Erythroblast (primary cell): Measurements from ENCODE around the gene LIN28A.

Experiments
- DNase-seq, 2 experiments: peaks; one replicate each; lab custom pipeline; 2025; lab: John Stamatoyannopoulos, UW
- GATA1 ChIP-seq: IDR thresholded peaks from 2 replicates; pipeline ENCODE4 v1.6.1; 2011; ENCODE audit warnings: low read depth, mild to moderate bottlenecking, control low read depth, low read length, moderate library complexity
- POLR2A ChIP-seq: IDR thresholded peaks from 2 replicates; pipeline ENCODE4 v1.6.1; 2011; ENCODE audit warnings: mild to moderate bottlenecking, low read length

Gene LIN28A

GRCh38 chr1:26401891-26402290 is 8.7 kb upstream of the LIN28A start:
- DNase-seq: no peak
- TF ChIP-seq POLR2A (no peak), GATA1 (no peak)

DNA sequence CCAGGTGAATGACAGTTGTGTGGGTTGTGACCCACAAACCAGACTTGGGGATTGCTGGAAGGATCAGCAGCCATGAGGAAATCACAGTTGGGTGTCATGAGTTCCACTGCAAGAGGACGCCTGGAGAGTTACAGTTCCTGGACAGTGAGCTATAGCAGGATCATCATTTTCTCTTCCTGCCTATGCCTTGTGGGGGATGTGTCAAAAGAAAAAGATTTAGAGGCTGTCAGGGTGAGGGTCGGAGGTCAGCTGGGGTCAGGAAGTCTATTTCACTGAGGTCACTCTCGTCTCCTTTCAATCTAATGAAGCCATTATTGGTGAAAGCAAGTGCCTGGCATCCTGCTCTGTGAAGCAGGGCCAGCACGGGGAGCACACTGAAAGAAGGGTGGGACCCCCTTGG is 7.0 kb upstream of the LIN28A start:
- no peak for DNase-seq
- TF ChIP-seq GATA1 (no peak), POLR2A (no peak)

DNA sequence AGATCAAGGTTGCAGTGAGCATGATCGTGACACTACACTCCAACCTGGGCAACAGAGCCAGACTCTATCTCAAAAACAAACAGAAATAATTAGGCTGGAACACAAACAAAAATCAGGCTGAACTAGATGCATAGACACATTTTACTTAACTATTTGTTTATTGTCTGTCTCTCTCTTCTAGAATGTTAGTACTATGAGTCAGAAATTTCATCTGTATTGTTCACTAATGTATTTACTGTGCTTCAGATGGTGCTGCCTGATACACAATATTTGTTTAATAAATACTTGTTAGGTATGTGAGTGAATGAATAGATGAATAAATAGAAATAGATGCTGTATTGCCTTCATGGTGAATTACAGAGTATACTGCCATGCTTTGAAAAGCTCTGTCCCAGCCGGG is 6.0 kb upstream of the LIN28A start:
- no peak for DNase-seq
- TF ChIP-seq POLR2A: no peak
- TF ChIP-seq GATA1: no peak

- no peak for TF ChIP-seq GATA1
- no peak for TF ChIP-seq POLR2A
- no peak for DNase-seq
These were observed 5.2 kb upstream of the LIN28A start for GRCh38 chr1:26405281-26405915.

DNA sequence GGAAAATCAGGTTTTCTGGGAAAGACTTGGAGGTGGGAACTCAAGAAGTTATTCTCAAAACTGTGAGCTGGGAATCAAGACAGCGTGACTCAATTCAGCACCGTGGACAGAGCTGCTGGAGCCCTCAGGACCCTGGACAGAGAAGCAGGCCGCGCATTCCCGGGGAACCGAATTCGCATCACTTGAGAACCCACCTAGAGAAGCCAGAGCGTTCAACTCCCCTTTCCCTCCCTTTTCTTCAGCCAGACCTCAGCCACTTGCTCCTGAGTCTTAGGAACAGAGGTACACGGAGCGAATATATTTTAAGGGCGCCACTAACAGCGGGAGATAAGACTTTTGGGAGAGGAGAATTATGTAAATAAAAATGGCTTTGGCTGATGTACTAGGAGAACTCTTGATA is 2.0 kb upstream of the LIN28A start:
- no peak for TF ChIP-seq GATA1
- TF ChIP-seq POLR2A: no peak
- DNase-seq: peak in 1 of 2 experiments; percentile 85

- TF ChIP-seq POLR2A: no peak
- TF ChIP-seq GATA1: no peak
- no peak for DNase-seq
These were observed 1.3 kb upstream of the LIN28A start for GRCh38 chr1:26409191-26409807.

GRCh38 chr1:26411624-26412074 is 1.0 kb downstream of the LIN28A start:
- TF ChIP-seq POLR2A (no peak), GATA1 (no peak)
- no peak for DNase-seq

- TF ChIP-seq POLR2A (no peak), GATA1 (no peak)
- DNase-seq: no peak
These were observed 1.7 kb downstream of the LIN28A start for GRCh38 chr1:26412180-26412840.

DNA sequence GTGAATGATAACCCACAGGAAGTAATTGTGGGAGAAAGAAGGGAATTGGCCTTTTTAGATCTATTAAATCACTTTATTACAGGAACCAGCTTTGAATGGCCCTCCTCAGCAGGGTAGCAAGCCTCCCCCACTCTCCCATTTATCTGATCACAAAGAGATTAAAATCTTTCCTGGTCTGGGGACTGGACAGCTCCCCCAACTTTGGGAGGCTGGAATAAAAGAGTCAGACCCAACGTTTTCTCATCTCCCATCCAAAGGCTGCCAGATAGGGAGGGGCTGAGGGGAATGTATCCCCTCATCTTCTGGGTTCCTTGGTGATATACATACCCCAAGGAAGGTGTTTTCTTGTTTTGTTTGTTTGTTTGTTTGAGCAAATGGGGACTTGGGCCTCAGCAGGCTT is 2.4 kb downstream of the LIN28A start:
- no peak for DNase-seq
- TF ChIP-seq GATA1 (no peak), POLR2A (no peak)

- TF ChIP-seq GATA1 (no peak), POLR2A (no peak)
These were observed 6.6 kb downstream of the LIN28A start for GRCh38 chr1:26417111-26417759.

GRCh38 chr1:26418865-26419349 is 8.3 kb downstream of the LIN28A start:
- DNase-seq: no peak
- TF ChIP-seq GATA1: no peak

More at GRCh38 chr1:26417111-26417759, 6.6 kb downstream of the LIN28A start:
- DNase-seq: peak in 1 of 2 experiments; percentile 90

GRCh38 chr1:26419494-26419893 is 8.9 kb downstream of the LIN28A start:
- TF ChIP-seq GATA1 (no peak), POLR2A (no peak)
- no peak for DNase-seq

DNA sequence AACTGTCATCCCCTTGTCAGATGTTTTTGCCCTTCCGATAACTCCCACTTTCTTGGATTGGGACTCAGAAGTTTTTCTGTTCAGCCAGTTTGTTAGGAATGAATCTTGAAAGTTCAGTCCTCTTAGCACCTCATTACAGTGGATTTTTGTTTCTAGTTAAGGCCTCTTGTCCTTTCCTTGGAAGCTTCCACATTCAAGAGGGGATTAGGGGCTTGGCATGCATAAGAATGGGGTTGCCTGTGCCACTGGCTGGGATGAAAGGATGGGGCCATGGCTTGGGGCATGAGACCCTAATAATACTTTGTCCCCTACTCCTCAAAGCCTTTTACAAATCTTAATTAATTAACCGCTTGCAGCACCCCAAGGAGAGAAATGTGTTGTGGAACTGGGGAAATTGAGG is 19.1 kb downstream of the LIN28A start:
- DNase-seq: no peak
- TF ChIP-seq GATA1 (no peak), POLR2A (no peak)

DNA sequence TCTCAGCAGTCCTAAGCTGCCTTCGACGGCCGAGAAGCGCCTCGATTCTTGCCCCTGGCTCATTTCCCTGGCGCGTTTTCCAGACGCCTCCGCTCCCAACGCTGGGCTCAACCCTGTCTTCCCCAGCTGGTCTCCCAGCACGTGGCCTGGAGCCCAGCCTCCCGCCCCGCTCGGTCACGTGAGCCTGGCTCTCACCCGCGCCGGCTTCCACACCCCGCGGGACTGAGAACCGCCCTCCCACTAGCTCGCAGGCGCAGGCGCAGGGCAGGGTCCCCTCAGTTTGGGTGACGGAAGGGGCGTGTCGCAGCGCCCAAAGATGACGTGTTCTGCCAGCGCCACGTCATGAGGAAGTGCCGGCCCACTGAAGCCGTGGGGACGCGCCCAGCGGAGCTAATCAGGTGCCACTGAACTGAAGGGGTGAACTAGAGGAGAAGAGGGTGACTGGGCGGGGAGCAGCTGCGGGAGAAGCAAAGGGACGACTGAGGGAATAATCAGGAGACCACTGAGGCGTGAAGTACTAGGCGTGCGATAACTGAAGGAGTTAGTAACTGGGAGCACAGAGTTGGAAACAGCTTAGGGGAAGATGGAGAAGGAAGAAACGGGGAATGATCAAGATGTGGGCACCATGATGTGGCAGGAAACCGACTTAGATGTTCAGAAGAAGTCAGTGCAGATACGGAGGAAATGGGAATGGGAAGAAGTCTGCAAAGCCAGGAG is 21.5 kb downstream of the LIN28A start, which contains the start of gene DHDDS:
Gene DHDDS, plus strand, starts transcription at position 343 of the 717 bp plus-strand sequence. CDS start 625 bp downstream, outside the sequence.
- TF ChIP-seq POLR2A (peak; percentile 96), GATA1 (no peak)
- DNase-seq: peak; percentile 99 to 100
